Keratinocyte (primary cell): Measurements from ENCODE around the gene SLC35E2B. TPM values are rescaled to one million over a fixed set of nuclear protein-coding genes. Genes with fewer than 3 reads are reported as not detected.
"Not testable (repeated sequence)": the region's sequence is repeated elsewhere in the genome, so short reads cannot be mapped to it uniquely, and the experiment has no call there.

Experiments
- DNase-seq: peaks from one replicate; pipeline ENCODE4 v3.0.0-alpha.2; 2011; ENCODE audit warnings: low read depth, missing footprints, low spot score
- FAIRE-seq: peaks from 2 replicates; lab custom pipeline; 2011; peaks lifted over from hg19 to GRCh38; lab: Jason Lieb, UNC
- H2AFZ ChIP-seq: 2 replicates; pipeline ENCODE4 v1.6.0; 2012; ENCODE audit warnings: low read length, control low read depth, inconsistent platforms; ENCODE audit not compliant: control insufficient read depth
- H3K27ac ChIP-seq: 2 replicates; pipeline ENCODE4 v1.5.1; 2011; ENCODE audit warnings: low read length; ENCODE audit not compliant: control insufficient read depth, insufficient read depth
- H3K27me3 ChIP-seq: 3 replicates; pipeline ENCODE4 v1.6.0; 2011; ENCODE audit warnings: low read length; ENCODE audit not compliant: control insufficient read depth, insufficient read depth; ENCODE audit errors: extremely low read depth
- H3K36me3 ChIP-seq, 2 experiments: 2 replicates in 1 of 2; 3 replicates in 1 of 2; pipeline ENCODE4 v1.5.1; 2011; ENCODE audit warnings: low read length in 2 of 2, mild to moderate bottlenecking in 1 of 2; ENCODE audit not compliant: control insufficient read depth in 2 of 2, insufficient read depth in 2 of 2; ENCODE audit errors: extremely low read depth in 1 of 2
- H3K4me1 ChIP-seq: 3 replicates; pipeline ENCODE4 v1.5.1; 2011; ENCODE audit warnings: low read length; ENCODE audit not compliant: control insufficient read depth, insufficient read depth; ENCODE audit errors: extremely low read depth
- H3K4me2 ChIP-seq: 3 replicates; pipeline ENCODE4 v1.6.0; 2011; ENCODE audit warnings: low read depth, low read length; ENCODE audit not compliant: control insufficient read depth, insufficient read depth; ENCODE audit errors: extremely low read depth
- H3K4me3 ChIP-seq, 3 experiments: fragments of 200-600 bp in 1 of 3; sonication (generic) in 1 of 3; 2 replicates in 2 of 3; 3 replicates in 1 of 3; pipeline ENCODE4 v1.5.1; 2011 to 2016; ENCODE audit warnings: low read length in 3 of 3, mild to moderate bottlenecking in 3 of 3, control low read depth in 2 of 3, inconsistent platforms in 1 of 3, low read depth in 1 of 3, mixed read lengths in 1 of 3, mixed run types in 1 of 3, moderate library complexity in 1 of 3; ENCODE audit not compliant: control insufficient read depth in 2 of 3, insufficient read depth in 2 of 3; ENCODE audit errors: extremely low read depth in 1 of 3
- H3K79me2 ChIP-seq: 2 replicates; pipeline ENCODE4 v1.6.0; 2012; ENCODE audit warnings: low read length; ENCODE audit not compliant: control insufficient read depth, insufficient read depth
- H3K9ac ChIP-seq: 3 replicates; pipeline ENCODE4 v1.6.0; 2011; ENCODE audit warnings: low read length; ENCODE audit not compliant: control insufficient read depth, insufficient read depth; ENCODE audit errors: extremely low read depth
- H3K9me1 ChIP-seq: 3 replicates; pipeline ENCODE4 v1.6.0; 2011; ENCODE audit warnings: low read length; ENCODE audit not compliant: control insufficient read depth, insufficient read depth; ENCODE audit errors: extremely low read depth
- H3K9me3 ChIP-seq: 2 replicates; pipeline ENCODE4 v1.5.1; 2012; ENCODE audit warnings: low read depth, low read length; ENCODE audit not compliant: control insufficient read depth
- H4K20me1 ChIP-seq: 3 replicates; pipeline ENCODE4 v1.6.0; 2011; ENCODE audit warnings: low read length; ENCODE audit not compliant: control insufficient read depth, insufficient read depth; ENCODE audit errors: extremely low read depth
- dilution Hi-C: fragments of 300-500 bp; cut with MboI; formaldehyde crosslinking; loops from one replicate; pipeline ENCODE4 v1.7.0; 2020; ENCODE audit warnings: low sequenced_read_pairs; ENCODE audit not compliant: extremely low pct_ligation_motif_present
- polyA plus RNA-seq, 5 experiments: library from polyadenylated mRNA; depleted of rRNA in 3 of 5; stranded (reverse) in 3 of 5; stranded (forward) in 1 of 5; unstranded in 1 of 5; fragments of >200 nt; gene quantifications; 1 replicate in 1 of 5; 2 replicates in 3 of 5; 3 replicates in 1 of 5; pipeline versions ENCODE4 v1.2.1 to v1.2.3, GENCODE V29; 2011 to 2012; ENCODE audit warnings: missing spikeins in 2 of 5, low read depth in 1 of 5, low replicate concordance in 1 of 5

The SLC35E2B gene
- polyA plus RNA-seq, 1 donor (not counting 4 experiments of a cell fraction or from before 2014, with no cell fraction given): 10.3 TPM

DNA sequence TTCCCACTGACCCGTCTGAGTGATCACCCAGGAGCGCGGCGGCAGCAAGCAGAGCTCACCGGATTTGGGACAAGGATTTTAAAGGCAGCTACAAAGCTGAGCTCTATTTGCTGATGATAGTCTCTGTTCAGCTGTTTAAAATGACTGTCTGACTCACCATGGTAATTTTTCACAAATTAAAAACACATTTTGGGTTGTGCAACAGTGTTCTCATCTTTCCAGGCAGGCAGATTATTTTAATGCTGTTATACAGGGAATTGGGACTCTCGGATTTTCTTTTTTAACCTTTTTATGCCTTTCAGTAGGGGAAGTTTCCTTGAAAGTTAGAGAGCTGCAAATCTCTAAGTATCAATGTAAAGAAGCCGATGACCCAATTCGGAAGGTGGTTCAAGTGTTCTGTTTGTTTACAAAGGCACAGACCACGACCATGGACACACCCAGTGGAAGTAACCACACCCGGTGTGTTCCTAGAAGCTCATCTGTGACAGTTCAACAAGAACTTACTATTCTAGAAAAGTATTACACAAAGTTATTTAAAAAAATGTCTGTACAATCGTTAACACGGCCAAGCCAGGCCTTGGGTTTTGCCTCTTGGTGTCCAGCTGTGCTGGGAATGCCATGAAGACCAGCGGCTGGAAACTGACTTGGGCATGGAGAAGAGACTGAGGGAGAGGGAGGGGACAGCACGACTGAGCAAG, 35.9 kb upstream of the SLC35E2B start:
- not testable (repeated sequence) for H3K27ac ChIP-seq, FAIRE-seq, H3K9ac ChIP-seq

DNA sequence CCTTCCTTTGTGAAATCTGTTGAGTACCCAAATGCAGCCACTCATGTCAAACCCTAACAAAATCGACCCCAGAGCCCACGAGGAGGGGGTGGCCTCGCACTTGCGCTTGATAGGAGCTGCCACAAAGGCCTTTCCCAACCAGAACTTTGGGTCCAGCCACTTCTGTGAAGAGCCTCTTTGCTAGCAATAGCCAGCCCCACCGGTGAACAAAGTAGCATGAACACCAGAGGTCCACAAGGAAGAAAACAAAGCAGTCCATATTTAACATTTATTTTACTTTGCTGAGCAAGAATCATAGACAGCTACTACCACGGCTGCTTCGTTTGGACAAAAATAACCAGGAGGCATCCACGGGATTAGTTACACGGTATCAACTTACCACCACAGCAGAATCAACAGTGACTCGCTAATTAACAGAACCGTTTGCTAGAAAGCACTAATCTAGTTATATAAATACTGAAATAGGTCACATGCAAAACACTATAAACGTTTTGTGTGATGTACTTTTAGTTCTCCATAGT, 34.6 kb upstream of the SLC35E2B start:
- dilution Hi-C loops, H3K9me3 ChIP-seq, H3K27ac ChIP-seq, H3K9me1 ChIP-seq, H3K4me2 ChIP-seq, H3K4me1 ChIP-seq, H3K79me2 ChIP-seq, H2AFZ ChIP-seq, DNase-seq, H3K4me3 ChIP-seq, H3K36me3 ChIP-seq, H3K9ac ChIP-seq, FAIRE-seq, H3K27me3 ChIP-seq, H4K20me1 ChIP-seq: not testable (repeated sequence)

More for the DNA sequence above, 35.9 kb upstream of the SLC35E2B start:
- H3K36me3 ChIP-seq, H3K4me1 ChIP-seq, H3K4me2 ChIP-seq, H4K20me1 ChIP-seq, H3K4me3 ChIP-seq, H2AFZ ChIP-seq, H3K27me3 ChIP-seq, H3K9me1 ChIP-seq, dilution Hi-C loops, DNase-seq, H3K79me2 ChIP-seq, H3K9me3 ChIP-seq: not testable (repeated sequence)

DNA sequence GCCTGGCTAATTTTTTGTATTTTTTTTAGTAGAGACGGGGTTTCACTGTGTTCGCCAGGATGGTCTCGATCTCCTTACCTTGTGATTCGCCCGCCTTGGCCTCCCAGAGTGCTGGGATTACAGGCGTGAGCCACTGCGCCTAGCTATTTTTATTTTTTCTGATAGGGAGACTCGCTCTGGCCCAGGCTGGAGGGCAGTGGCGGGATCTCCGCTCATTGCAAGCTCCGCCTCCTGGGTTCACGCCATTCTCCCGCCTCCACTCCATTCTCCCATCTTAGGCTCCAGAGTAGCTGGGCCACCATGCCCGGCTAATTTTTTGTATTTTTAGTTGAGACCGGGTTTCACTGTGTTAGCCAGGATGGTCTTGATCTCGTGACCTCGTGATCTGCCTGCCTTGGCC, 33.5 kb upstream of the SLC35E2B start:
- H3K9ac ChIP-seq, H4K20me1 ChIP-seq, H3K4me1 ChIP-seq, FAIRE-seq, H3K27me3 ChIP-seq, H3K4me3 ChIP-seq, H3K9me1 ChIP-seq, dilution Hi-C loops, H3K9me3 ChIP-seq, H3K27ac ChIP-seq, H2AFZ ChIP-seq, H3K4me2 ChIP-seq, DNase-seq, H3K36me3 ChIP-seq: not testable (repeated sequence)
- H3K79me2 ChIP-seq: peaks cover 10% of the 10 kb centered on the region

DNA sequence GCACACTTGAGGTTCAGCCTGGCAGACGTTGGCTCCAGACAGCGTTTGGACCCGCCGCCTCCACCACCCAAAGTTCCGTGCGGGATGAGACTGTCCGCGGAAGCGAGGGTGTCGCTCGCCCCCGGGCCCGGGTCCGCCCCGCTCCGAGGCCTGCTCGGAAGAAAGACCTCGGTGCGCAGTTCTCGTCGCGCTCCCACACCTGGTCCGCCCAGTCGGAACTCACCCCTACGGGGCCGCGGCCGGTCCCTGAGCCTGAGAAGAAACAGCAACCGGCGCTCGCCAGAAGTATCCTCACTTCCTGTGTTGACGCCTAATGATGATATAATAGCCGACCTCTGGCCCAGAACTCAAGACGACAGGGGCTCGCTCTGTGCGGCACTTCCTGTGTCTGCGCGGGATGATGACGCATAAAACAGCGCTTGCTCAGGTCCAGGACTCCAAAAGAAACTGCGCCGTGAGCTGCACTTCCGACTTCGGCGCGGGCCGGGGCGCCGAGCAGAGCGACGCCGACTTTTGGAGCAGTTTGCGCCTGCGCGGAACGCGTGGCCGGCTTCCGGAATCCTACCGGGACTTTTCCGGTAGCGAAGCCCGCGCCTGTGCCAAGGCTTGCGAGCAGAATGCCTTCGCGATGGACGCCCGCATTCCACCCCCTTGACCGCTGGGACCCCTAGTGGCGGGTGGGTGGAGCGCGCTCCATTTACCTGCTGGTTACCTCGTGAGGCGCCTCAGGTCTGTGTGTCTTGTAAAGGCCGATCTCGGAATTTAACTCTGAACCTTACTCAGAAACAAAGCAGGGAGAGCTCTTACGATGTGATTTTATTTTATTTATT, 31.7 kb upstream of the SLC35E2B start, which contains the start of gene CDK11A:
TSS of gene CDK11A (minus strand) at position 323 of the 830 bp plus-strand sequence. CDS start 1,539 bp downstream, outside the sequence.
- H4K20me1 ChIP-seq, H3K4me1 ChIP-seq, H3K36me3 ChIP-seq, dilution Hi-C loops, H3K9me1 ChIP-seq, H3K27me3 ChIP-seq, H3K9me3 ChIP-seq: not testable (repeated sequence)
- Histone ChIP-seq H3K4me3 (peak within 1 kb of the TSS; percentile 63 to 64 (median 63)), H3K4me2 (peak within 1 kb of the TSS; percentile 32), H3K9ac (peak within 1 kb of the TSS; percentile 76), H3K79me2 (peaks cover 15% of the 10 kb centered on the region), H2AFZ (peak within 1 kb of the TSS; percentile 49), H3K27ac (peak within 1 kb of the TSS; percentile 60)
- peak; percentile 95 for DNase-seq
- peak; percentile 68 for FAIRE-seq
